ENCODE data around the gene SHCBP1L.

The SHCBP1L gene

DNA sequence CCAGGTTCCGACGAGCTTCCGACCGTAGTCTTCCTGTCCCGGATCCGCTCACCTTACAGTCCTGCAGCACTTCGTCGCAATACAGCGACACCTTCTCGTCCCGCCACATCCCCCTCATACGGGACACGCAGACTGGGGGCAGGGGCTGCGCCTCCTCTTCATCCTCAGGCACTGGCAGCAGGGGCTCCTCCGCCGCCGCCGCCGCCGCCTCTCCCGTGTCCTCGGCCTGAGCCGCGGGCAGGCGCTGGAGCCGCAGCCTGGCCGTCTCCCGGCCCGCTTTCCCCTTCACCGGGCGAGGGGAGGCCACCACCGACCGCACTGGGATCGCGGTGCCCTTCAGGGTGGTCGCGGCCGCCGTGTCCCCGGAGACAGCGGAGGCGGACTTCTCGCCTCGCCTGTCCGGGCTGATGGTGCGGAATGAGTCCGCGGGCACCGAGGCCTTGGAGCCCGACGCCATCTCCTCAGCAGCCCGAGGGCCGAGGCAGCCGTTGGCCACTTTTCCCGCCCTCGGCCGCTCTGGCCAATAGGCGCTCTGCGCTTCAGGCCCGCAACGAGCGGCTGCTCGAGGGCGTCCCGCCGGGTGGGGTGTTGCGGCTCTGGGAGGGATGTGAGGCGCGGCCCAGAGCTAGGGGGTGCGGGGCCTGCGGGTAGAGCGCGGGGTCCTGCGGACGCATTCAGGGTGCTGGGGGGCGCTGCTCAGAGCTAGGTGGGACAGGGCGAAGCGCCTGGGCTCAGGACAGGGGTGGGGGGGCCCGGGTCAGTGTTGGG lies at the start of gene SHCBP1L:
Gene SHCBP1L (minus strand): TSS at position 490 of the 768 bp plus-strand sequence. CDS start 33 bp downstream, at position 457.
- in situ Hi-C loops (cut with MboI; ENCODE audit: low sequenced_read_pairs), result loop anchor here (25.0 kb wide), 1 partner anchor 259 kb away; no protein-coding TSS in a partner anchor

DNA sequence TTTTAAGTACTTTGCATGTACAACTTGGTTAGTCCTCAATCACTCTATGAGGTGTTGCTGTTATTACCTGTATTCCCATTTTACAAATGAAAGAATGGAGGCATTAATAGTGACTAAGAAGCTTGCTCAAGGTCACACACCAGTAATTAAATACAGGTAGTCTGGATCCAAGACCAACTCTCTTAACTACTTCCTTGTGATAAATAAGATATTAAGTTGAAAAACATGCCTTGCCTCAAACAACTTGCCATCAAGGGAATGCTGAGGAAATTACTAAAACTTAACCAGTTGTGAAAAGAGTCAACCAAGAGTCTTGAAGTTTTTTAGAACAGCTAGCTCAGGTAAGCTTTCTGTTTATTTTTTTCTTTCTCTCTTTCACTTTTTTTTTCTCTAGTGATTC lies 49.3 kb upstream of the SHCBP1L start:
- in situ Hi-C loops (cut with MboI; ENCODE audit: low sequenced_read_pairs), result no loop called here

DNA sequence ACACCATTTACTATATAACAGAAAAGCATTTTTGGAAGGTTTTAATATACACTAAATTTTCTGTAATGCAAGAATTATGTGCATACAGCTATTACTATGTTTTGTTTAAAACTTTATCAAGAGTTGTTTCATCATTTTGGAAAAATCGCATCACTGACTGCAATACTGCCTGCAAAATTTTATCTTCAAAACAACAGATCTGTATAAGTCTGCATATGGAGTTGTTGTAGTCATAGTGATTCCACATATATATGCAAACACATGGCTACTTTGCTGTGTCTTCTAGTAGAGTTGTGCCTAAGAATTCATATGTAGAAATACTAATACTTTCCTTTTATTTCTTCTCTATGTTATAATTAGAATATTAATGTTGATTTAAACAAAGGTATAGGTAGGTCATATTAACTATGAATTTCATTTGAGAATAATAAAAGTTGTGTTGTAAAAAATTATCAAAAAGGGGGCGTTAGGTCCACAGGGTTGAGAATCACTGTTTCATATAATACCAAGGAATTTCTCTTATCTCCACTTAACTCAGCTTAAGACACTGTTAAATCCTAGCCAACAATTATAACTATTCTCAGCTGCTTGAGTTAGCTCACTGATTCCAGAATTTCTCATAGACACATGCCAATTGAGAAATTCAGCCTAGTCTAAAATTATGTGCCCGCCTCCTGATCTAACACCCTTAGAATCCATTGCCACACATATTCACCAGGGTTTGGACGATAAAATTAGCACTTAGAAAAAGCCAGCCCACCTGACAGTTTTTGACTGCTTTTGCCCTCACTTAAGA lies 47.4 kb upstream of the SHCBP1L start:
- in situ Hi-C loops (cut with MboI; ENCODE audit: low sequenced_read_pairs), result no loop called here

DNA sequence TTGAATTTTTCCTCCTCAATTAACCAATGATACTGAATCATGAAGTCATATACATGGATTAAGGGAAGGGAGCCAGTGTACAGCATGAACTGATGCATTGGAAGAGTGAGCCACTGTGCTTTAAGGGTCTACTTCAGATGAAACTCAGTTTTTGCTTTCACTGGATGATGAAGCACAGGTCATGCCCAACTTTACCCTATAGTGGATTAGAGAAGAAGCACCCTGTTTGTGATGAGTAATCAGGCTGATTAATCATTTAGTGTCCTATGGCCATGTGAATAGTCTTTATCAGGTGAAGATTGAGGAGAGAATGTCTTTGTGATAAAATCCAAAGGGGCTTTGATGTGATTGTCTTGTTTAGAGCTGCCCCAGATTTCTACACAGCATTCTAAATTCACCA lies 45.5 kb upstream of the SHCBP1L start:
- in situ Hi-C loops (cut with MboI; ENCODE audit: low sequenced_read_pairs), result no loop called here

DNA sequence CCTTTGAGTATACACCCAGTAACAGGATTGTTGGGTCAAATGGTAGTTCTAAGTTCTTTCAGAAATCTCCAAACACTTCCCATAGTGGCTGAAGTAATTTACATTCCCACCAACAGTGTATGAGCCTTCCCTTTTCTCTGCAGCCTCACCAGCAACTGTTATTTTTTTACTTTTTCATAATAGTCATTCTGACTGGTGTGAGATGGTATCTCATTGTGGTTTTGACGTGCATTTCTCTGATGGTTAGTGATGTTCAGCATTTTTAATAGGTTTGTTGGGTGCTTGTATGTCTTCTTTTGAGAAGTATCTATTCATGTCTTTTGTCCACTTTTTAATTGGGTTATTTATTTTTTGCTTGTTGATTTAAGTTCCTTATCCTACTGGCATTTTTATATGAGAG lies 43.9 kb upstream of the SHCBP1L start:
- in situ Hi-C loops (cut with MboI; ENCODE audit: low sequenced_read_pairs), result no loop called here

DNA sequence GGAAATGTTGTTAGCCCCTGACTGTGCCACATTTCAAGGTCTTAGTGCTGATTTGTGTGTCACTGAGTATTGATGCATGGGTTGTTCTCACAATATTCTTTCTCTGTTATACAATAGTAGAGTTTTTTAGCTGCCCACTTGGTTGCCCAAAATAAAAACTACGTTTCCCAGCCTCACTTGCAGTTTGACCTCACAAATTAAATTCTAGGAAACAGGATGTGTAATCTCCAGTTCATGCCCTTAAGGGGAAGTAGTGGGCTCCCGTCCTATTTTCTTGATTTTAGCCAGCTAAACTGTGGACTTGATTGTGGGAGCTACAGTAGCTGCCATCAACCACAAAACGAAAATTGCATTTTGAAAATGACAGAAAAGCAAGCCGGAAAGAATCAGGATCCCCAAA lies 42.9 kb upstream of the SHCBP1L start:
- in situ Hi-C loops (cut with MboI; ENCODE audit: low sequenced_read_pairs), result no loop called here

DNA sequence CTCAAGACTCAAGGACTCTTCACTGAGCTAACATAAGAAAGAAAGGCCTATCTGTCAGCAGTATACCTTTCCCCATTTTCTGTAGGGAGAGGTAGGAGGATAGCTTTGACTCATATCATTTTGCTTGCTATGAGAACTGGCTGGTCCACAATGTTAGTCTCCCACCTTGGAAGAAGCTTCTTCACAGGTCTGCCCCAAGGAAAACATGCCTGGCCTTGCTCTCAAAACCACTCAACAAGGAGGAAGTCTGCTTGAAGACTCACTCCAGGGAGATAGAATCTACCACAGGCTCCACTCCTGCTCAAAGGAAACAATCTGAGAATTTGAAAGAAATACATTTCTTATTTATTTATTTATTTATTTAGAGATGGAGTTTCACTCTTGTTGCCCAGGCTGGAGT lies 40.8 kb upstream of the SHCBP1L start:
- in situ Hi-C loops (cut with MboI; ENCODE audit: low sequenced_read_pairs), result no loop called here

DNA sequence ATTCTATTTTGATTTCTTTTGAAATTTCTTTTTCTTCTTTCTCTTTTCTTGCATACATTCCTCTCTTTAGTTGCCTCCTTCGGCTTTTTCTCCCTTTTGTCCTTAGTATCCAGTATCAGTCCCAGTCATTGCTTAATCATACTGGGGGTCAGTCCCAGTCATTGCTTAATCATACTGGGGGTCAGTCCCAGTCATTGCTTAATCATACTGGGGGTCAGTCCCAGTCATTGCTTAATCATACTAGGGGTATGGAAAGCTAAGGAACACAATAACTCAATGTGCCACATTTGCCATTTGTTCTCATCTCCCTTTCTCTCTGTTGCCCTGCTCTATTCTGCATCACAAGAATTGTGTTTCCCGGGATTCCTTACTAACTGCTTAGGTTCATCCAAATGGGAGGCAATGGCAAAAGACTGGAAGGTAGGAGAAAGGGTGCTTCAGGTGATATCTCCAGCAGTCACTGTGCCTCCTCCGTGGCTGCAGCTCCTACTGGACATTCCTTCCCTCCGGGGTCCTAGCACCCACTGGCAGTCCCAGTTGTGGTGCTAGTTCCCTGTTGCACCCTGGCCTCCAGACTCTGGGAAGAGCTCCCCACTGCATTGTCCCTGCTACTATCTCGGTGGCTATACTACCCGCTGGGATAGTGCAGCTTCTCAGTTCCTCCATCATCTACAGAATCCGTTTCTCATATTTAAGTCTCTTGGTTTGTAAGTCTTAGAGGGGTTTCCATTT lies 37.6 kb upstream of the SHCBP1L start:
- in situ Hi-C loops (cut with MboI; ENCODE audit: low sequenced_read_pairs), result no loop called here

DNA sequence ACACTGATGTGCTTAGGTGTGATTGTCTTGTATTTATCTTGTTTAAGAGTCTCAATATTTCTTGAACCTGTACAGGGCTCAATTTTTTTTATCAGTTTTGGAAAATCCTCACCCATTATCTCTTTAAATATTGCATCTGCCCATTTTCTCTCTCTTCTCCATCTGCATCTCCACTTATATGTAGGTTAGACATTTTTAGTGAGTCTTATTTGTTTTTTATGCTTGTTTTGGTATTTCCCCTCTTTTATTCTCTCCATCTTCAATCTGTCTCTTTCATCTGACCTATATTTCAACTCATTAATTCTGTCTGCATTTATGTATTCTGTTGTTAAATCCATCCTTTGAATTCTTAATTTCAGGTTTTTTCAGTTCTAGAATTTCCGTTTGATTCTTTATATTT lies 32.9 kb upstream of the SHCBP1L start:
- in situ Hi-C loops (cut with MboI; ENCODE audit: low sequenced_read_pairs), result no loop called here

DNA sequence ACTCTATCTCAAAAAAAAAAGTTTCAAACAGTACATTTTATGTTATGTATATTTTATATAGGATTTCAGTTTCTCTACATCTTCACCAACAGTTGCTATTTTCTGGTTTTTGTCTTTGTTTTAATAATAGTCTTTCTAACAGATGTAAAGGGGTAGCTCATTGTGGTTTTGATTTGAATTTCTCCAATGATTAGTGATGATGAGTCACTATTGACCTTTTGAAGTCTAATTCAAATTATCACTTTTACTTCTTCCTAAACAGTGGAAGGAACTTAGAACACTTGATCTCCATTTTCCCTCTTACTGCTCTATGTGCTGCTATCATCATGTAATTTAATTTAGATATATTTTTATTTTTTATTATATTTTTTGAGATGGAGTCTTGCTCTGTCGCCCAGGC lies 31.7 kb upstream of the SHCBP1L start:
- in situ Hi-C loops (cut with MboI; ENCODE audit: low sequenced_read_pairs), result no loop called here

DNA sequence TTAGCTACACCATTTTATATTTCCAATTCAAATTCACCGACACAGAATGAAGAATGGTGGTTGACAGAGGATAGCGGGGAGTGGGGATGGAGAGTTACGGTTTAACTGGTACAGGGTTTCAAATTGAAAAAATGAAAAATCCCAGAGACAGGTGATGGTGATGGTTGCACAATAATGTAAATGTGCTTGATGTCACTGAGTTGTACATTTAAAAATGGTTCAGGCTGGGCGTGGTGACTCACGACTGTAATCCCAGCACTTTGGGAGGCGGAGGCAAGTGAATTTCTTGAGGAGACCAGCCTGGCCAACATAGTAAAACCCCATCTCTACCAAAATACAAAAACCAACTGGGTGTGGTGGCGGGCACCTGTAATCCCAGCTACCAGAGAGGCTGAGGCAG lies 31.2 kb upstream of the SHCBP1L start:
- in situ Hi-C loops (cut with MboI; ENCODE audit: low sequenced_read_pairs), result no loop called here

DNA sequence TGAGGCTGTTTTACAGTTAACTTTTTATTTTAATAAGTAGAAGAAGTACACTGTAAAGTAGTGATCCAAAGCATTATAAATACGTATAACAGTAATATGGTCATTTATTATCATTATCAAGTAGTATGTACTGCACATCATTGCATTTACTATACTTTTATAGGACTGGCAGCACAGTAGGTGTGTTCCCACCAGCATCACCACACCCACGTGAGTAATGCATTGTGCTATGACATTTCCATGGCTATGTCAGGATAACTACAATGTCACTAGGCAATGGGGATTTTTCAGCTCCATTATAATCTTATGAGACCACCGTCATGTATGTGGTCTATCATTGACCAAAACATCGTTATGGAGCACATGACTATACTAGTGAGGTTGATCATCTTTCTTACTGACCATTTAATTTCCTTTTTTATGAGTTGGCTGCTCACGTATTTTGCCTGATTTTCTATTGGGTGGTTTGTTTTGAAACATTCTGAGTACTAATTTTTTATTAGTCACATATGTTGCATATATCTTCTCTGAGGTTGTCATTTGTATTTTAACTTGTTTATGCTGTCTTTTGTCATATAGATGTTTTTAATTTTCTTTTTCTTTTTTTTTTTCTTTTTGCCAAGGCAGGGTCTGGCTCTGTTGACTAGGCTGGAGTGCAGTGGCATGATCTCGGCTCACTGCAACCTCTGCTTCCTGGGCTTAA lies 25.3 kb upstream of the SHCBP1L start:
- in situ Hi-C loops (cut with MboI; ENCODE audit: low sequenced_read_pairs), result no loop called here

DNA sequence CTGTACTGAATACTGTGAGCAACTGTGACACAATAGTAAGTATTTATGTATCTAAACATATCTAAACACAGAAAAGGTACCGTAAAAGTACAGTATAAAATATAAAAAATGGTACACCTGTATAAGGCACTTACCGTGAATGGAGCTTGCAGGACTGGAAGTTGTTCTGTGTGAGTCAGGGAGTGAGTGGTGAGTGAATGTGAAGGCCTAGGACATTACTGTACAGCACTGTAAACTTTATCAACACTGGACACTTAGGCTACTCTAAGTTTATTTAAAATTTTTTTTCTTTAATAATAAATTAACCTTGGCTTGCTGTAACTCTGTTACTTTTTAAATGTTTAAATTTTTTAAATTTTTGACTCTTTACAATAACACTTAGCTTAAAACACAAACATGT lies 24.5 kb upstream of the SHCBP1L start:
- in situ Hi-C loops (cut with MboI; ENCODE audit: low sequenced_read_pairs), result no loop called here

DNA sequence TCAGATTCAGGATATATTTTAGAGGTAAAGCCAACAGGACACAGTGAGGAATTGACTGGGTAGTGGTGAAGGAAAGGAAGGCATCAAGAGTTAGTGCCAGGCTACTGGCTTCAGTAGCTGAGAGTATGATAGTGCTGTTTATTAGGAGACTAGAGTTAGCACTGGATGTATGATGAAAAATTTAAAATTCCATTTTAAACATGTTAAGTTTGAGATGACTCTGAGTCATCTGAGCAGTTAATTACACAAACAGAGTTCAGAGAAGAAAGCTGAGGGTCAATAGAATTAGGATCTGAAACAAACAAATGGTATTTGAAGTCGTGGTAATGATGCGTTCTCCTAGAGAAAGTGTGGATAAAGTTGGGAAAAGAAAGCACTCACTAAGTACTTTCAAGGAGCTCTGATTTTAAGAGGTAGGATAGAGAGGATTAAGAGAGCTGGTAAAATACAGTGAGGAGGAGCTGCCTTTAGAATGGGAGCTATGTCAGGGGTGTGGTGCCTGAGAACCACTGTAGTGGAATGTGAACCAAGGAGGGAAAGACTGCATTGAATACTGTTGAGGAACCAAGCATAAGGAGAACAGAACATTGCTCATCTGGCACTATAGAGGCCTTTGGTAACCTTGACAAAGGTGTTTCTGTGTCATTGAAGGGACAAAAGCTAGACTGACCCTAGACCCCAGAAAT lies 21.7 kb upstream of the SHCBP1L start:
- in situ Hi-C loops (cut with MboI; ENCODE audit: low sequenced_read_pairs), result loop anchor here (25.0 kb wide), 1 partner anchor 238 kb away; no protein-coding TSS in a partner anchor

DNA sequence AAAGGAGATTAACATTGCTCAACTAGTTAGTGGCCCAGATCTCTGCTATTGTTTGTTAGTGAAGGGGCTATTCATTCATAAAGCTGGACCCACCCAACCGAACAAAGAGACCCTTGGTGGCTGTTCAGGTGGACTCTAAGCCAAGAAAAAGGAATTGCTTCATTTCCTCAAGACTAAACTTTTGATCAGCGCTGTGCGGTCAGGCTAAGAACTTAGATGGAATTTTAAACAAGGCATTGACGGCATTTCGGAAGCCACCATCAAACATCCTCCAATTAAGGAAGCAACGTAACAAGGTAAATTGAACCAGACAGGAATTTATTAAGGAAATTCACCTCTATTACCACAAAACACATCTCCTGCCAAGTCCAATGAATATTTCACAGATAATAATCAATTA lies 19.9 kb upstream of the SHCBP1L start:
- in situ Hi-C loops (cut with MboI; ENCODE audit: low sequenced_read_pairs), result loop anchor here (25.0 kb wide), 1 partner anchor 239 kb away; no protein-coding TSS in a partner anchor

DNA sequence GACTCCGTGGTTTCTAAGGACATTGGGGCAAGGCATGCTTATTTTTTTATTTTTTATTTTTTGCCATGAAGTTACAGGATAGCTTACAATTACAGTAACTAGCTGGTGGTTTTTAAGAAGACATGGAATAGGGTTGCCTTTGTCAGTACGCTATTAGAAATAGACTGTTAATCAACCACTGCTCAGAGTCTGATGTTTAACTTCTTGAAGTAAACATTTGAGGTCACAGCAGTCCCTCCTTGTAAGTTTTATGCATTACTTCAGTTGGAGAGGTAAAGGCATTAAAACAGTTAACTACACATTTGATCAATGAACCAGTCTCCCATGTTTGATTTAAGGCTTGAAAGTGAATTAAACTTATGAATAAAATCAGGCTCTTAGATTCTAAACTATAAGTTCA lies 19.3 kb upstream of the SHCBP1L start:
- in situ Hi-C loops (cut with MboI; ENCODE audit: low sequenced_read_pairs), result loop anchor here (25.0 kb wide), 1 partner anchor 240 kb away; no protein-coding TSS in a partner anchor

DNA sequence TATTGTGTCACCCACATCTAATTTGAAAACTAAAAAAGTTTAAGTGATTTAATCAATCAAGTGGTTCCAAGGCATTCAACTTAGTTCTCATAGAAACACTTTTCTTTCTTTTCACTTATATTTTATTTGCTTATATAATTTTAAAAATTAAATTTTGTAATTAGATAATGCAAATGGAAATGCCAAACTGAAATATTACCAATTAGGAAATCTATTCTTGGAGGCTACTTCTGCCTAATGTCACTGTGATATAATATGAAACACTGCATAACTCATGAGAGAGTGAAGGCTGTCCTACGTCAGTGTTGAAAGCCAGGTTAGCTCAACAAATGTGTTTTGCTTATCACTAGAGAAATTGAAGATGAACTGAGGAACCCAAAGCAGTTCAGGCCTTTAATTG lies 18.3 kb upstream of the SHCBP1L start:
- in situ Hi-C loops (cut with MboI; ENCODE audit: low sequenced_read_pairs), result loop anchor here (25.0 kb wide), 1 partner anchor 241 kb away; no protein-coding TSS in a partner anchor

DNA sequence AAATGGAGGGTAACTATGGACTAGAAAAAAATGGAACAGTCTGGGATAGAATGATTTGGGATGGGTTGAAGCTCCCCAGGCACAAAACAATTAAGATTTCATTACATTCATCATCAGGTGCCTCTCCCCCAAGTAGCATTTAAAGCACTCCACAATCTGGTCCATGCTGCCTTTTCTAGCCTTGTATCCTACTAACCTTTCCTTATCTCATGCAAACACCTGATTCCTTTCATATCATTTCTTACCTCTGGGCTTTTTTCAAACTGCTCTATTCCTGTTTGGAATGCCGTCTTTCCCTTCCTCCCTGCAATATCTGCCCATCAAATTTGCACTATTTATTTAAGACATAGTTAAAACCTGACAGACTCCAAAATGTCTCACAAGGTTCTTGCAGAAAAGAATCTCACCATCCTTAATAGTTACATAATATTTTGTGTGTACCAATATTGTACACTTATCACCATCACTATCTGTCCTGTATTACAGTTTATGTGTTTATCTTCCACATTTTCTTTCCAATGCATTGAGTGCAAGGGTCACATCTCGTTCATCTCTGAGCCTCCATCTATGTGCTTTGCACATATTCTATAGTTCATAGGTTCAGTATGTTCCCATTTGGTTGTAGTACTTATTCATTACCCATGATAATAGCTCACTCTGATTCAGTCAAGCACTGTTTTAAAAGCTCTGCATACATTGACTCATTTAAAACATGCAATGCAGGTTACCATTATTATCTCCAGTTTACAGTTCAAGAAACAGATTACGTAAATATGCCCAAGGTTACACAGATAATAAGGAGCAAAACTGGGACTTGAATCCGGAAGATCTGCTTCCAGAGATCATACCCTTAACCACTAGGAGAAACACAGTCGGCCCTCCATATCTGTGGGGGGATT lies 16.1 kb upstream of the SHCBP1L start:
- in situ Hi-C loops (cut with MboI; ENCODE audit: low sequenced_read_pairs), result loop anchor here (25.0 kb wide), 1 partner anchor 243 kb away; no protein-coding TSS in a partner anchor
